Thyroid gland (tissue), 4 donors: ENCODE data around the gene C21orf58.

Experiments used
- CTCF ChIP-seq, 6 experiments: fragments of 200-600 bp in 3 of 6; fragments of 450-650 bp in 3 of 6; sonication (generic) in 3 of 6; IDR thresholded peaks; one replicate each; pipeline ENCODE4 v1.5.1; 2016 to 2019; ENCODE audit warnings: antibody characterized with exemption in 6 of 6, mild to moderate bottlenecking in 2 of 6, inconsistent platforms in 1 of 6, moderate library complexity in 1 of 6
- POLR2A ChIP-seq, 2 donors: fragments of 450-650 bp; IDR thresholded peaks; one replicate each; pipeline ENCODE4 v1.6.1; 2017; ENCODE audit warnings: antibody characterized with exemption in 2 of 2, mild to moderate bottlenecking in 2 of 2, moderate library complexity in 1 of 2

- TF ChIP-seq POLR2A (IDR thresholded peaks at IDR 0.05): no peak
- no peak for TF ChIP-seq CTCF (IDR thresholded peaks at IDR 0.05)
These were observed 67.1 kb downstream of the C21orf58 start for GRCh38 chr21:46256501-46256994.
